Mesodermal cell (in vitro differentiated cells): Measurements from ENCODE around the gene IRAK1.

Source experiments
- H3K27ac ChIP-seq: 2 replicates; pipeline ENCODE4 v1.7.0; 2013; ENCODE audit warnings: mild to moderate bottlenecking, low read depth, low read length, moderate library complexity; ENCODE audit not compliant: severe bottlenecking
- H3K36me3 ChIP-seq: 2 replicates; pipeline ENCODE4 v1.7.1; 2013; ENCODE audit warnings: mild to moderate bottlenecking, low read length, moderate library complexity; ENCODE audit not compliant: control insufficient read depth, insufficient read depth
- H3K4me1 ChIP-seq: one replicate; pipeline ENCODE4 v1.7.1; 2013; ENCODE audit warnings: mild to moderate bottlenecking, low read length; ENCODE audit not compliant: insufficient read depth, control insufficient read depth, poor library complexity, severe bottlenecking
- H3K4me3 ChIP-seq: 2 replicates; pipeline ENCODE4 v1.7.0; 2013; ENCODE audit warnings: low read length, control low read depth, mild to moderate bottlenecking; ENCODE audit not compliant: insufficient read depth, poor library complexity, severe bottlenecking; ENCODE audit errors: extremely low read depth
- H3K9me3 ChIP-seq: 2 replicates; pipeline ENCODE4 v1.7.1; 2013; ENCODE audit warnings: mild to moderate bottlenecking, low read length, moderate library complexity; ENCODE audit not compliant: control insufficient read depth
- WGBS, 2 experiments: methylation state at CpG; one replicate each; pipeline ENCODE4 v1.1.5; 2013; ENCODE audit warnings: missing lambda C conversion rate in 2 of 2; ENCODE audit not compliant: insufficient coverage in 2 of 2; 5-methylcytosine and 5-hydroxymethylcytosine counted together

IRAK1 gene

DNA sequence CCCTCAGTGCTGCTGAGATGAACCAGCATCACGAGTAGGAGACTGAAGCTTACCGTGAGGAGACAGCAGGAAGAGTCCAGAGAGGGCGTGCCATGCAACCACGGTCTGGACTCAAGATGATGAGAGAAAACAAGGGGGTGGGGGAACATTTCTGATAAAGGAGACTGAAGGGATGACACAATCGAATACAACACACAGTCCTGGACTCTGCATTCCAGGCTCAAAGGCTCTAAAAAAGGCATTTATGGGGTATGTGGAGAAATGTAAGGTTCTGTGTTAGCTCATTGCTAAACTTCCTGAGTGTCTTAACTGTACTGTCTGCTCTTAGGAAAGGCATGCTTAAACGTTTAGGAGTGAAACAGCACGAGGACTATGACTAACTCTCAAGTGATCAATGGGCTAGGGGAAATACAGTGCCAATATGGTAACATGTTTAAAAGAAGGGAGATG, 20.6 kb upstream of the IRAK1 start:
- Histone ChIP-seq H3K4me3 (no peak overlapping the region), H3K27ac (peak overlapping the region; percentile 6), H3K36me3 (peaks cover 4% of the 10 kb centered on the region), H3K4me1 (peaks cover 24% of the 10 kb centered on the region), H3K9me3 (no peaks in the 10 kb centered on the region)
- WGBS, 2 experiments, result 100% methylated on average over 2 of the region's 7 CpGs; no CpG with 5 or more reads in 1 of the 2 experiments

DNA sequence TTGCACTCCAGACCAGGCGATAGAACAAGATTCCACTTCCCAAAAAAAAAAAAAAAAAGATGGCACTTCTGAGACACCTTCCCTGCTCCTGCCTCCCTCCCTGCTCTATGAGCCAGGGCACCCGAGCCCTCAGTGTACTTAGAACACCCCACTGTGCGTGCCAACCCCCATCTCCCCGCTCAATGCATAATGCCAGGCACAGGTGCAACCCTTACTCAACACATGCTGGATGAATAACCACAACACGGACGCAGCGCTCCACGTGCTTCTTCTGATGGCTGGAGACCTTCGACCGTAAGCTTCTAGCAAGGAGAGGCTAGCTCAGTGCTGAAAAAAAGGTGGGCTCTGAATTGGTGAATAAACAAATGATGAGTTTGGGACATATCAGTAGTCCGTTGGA, 19.9 kb upstream of the IRAK1 start:
- H3K4me3 ChIP-seq, result no peak overlapping the region
- no peaks in the 10 kb centered on the region for H3K9me3 ChIP-seq
- H3K36me3 ChIP-seq, result peaks cover 4% of the 10 kb centered on the region
- 89 to 93% methylated on average over 4 to 8 of the region's 11 CpGs for WGBS, 2 experiments
- peaks cover 24% of the 10 kb centered on the region for H3K4me1 ChIP-seq
- H3K27ac ChIP-seq, result no peak overlapping the region

DNA sequence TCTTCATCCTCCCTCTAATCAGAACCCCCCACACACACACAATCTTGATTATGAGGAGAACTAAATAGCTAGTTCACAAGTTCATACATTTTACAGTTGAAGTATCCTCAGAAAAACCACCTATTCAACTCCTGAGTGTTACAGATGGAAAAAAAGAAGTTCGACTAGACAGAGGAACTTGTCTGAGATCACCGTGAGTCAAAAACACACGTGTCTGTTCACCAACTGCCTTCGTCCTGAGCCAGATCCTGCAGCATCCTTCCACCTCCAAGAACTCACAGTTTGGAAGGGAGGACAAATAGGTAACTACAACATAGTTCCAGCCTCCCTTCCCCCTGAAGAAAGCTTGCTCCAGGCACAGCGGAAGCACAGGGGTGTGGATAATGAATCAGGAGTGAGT, 19.0 kb upstream of the IRAK1 start:
- H3K27ac ChIP-seq, result no peak overlapping the region
- WGBS, 2 experiments, result 100% methylated on average over 1 of the region's 5 CpGs; no CpG with 5 or more reads in 1 of the 2 experiments
- H3K9me3 ChIP-seq, result no peaks in the 10 kb centered on the region
- no peak overlapping the region for H3K4me3 ChIP-seq
- H3K4me1 ChIP-seq, result peaks cover 24% of the 10 kb centered on the region
- peaks cover 4% of the 10 kb centered on the region for H3K36me3 ChIP-seq

DNA sequence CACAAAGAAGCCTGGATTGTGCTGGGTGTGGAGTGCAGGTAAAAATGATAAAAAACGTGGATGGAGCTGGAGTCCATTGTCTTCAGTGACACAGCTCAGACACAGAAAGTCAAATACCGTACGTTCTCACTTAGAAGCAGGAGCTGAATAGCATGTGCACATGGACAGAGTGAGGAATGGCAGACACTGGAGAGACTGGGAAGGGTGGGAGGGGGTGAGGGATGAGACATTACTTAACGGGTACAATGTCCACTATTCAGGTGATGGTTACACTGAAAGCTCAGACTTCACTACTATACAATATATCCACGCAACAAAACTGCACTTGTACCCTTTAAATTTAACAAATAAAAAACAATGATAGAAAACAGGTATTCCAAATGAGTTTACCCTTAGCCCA, 18.1 kb upstream of the IRAK1 start:
- no peak overlapping the region for H3K27ac ChIP-seq
- peaks cover 4% of the 10 kb centered on the region for H3K36me3 ChIP-seq
- H3K4me3 ChIP-seq, result no peak overlapping the region
- no peaks in the 10 kb centered on the region for H3K9me3 ChIP-seq
- 85 to 93% methylated on average over 3 of the region's 5 CpGs for WGBS, 2 experiments
- H3K4me1 ChIP-seq, result peaks cover 31% of the 10 kb centered on the region

DNA sequence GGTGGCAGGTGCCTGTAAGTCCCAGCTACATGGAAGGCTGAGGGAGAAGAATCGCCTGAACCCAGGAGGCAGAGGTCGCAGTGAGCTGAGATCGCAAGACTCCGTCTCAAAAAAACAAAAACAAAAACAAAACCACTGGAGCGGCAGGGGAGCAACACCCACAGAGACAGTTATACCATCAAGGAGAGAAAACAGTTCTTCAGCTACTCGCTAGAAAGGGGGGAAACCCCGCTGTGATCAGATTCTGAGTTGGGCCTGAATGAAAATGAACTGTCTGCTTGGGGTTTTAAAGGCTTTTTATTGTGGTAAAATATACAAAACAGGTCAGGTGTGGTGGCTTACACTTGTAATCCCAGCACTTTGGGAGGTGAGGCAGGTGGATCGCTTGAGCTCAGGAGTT, 16.8 kb upstream of the IRAK1 start:
- Histone ChIP-seq H3K27ac (no peak overlapping the region), H3K9me3 (no peaks in the 10 kb centered on the region), H3K4me3 (no peak overlapping the region), H3K36me3 (peaks cover 13% of the 10 kb centered on the region), H3K4me1 (peaks cover 26% of the 10 kb centered on the region)
- no CpG with 5 or more reads among the region's 8 CpGs for WGBS, 2 experiments

DNA sequence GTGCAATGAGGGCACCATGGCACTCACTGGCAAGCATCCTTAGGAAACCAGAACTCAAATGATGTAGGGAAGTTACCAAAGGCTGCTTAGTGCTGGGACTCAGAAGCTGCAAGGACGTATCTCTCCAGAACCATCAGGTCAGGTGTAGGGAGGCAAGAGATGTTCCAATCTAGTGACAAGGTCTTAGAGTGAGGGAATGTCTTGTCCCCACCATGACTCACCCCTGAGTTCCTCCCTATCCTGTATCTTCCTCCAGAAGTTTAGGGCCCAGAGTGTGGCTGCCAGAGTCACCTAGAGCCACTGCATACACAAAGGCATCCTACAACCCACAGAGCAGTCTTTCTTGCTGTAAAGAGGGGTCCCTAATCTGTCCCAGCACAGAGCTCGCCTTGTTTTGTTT, 14.1 kb upstream of the IRAK1 start:
- Histone ChIP-seq H3K4me1 (peaks cover 7% of the 10 kb centered on the region), H3K36me3 (peaks cover 31% of the 10 kb centered on the region), H3K27ac (no peak overlapping the region), H3K9me3 (no peaks in the 10 kb centered on the region), H3K4me3 (no peak overlapping the region)
- WGBS, 2 experiments, result 100% methylated on average over 1 of the region's 2 CpGs

DNA sequence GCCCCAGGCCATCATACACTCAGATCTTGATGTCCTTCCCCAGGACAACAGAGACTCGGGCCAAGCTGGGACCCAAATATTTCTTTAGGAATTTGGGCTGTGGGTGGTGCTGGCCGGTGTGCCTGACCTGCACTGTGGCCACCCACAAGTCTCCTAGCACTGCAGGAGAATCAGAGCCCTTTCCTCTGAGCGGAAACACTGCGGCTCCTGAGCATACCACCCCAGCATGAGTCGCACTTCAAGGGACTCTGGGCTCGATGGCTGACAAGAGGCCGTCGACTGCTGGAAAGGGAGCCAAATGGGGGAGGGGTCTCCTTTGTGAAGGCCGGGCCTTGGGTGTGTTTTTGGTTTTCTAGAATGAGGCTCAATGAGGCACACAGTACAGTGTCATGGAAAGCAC, 13.0 kb upstream of the IRAK1 start:
- peaks cover 7% of the 10 kb centered on the region for H3K4me1 ChIP-seq
- H3K27ac ChIP-seq, result no peak overlapping the region
- 56% methylated on average over 4 of the region's 9 CpGs; no CpG with 5 or more reads in 1 of the 2 experiments for WGBS, 2 experiments
- no peak overlapping the region for H3K4me3 ChIP-seq
- peaks cover 36% of the 10 kb centered on the region for H3K36me3 ChIP-seq
- H3K9me3 ChIP-seq, result no peaks in the 10 kb centered on the region

DNA sequence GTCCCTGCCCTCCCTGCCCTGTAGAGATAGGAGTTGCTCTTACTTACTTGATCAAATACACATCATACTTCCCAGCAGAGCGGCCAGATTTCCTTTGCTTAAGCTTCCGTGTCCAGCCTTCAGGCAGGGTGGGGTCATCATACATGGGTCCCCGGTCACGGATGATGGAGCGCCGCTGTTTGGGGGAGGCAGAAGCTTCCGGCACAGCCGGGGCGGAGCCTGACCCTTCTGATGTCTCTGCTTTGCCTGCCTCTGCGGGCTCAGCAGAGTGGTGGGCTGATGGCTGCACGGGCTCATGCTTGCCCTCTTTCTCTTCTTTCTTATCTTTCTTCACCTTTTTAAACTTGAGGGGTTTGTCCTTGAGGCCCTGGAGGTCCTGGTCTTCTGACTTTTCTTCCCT, 12.5 kb upstream of the IRAK1 start:
- no peak overlapping the region for H3K4me3 ChIP-seq
- WGBS, 2 experiments, result 86 to 100% methylated on average over 2 to 4 of the region's 11 CpGs
- no peaks in the 10 kb centered on the region for H3K9me3 ChIP-seq
- peaks cover 7% of the 10 kb centered on the region for H3K4me1 ChIP-seq
- H3K36me3 ChIP-seq, result peaks cover 36% of the 10 kb centered on the region
- H3K27ac ChIP-seq, result no peak overlapping the region

DNA sequence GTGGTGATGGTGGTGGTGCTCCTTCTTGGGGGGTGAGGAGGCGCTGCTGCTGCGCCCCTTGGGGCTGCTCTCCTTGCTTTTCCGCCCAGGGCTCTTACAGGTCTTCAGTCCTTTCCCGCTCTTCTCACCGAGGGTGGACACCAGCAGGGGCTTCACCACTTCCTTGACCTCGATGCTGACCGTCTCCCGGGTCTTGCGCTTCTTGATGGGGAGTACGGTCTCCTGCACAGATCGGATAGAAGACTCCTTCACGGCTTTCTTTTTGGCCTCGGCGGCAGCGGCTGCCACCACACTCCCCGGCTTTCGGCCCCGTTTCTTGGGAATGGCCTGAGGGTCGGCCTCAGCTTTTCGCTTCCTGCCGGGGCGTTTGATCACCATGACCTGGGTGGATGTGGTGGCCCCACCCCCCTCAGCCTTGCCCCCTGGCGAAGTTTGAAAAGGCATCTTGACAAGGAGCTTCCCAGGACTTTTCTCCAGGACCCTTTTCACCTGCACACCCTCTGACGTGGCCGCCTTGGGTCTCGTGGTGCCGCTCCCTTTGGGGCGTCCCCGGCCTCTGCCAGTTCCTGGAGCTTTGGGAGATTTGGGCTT, 11.1 kb upstream of the IRAK1 start:
- peaks cover 36% of the 10 kb centered on the region for H3K36me3 ChIP-seq
- H3K4me1 ChIP-seq, result peaks cover 7% of the 10 kb centered on the region
- WGBS, 2 experiments, result 95 to 96% methylated on average over 17 to 20 of the region's 29 CpGs
- H3K9me3 ChIP-seq, result no peaks in the 10 kb centered on the region
- H3K27ac ChIP-seq, result no peak overlapping the region
- H3K4me3 ChIP-seq, result no peak overlapping the region

DNA sequence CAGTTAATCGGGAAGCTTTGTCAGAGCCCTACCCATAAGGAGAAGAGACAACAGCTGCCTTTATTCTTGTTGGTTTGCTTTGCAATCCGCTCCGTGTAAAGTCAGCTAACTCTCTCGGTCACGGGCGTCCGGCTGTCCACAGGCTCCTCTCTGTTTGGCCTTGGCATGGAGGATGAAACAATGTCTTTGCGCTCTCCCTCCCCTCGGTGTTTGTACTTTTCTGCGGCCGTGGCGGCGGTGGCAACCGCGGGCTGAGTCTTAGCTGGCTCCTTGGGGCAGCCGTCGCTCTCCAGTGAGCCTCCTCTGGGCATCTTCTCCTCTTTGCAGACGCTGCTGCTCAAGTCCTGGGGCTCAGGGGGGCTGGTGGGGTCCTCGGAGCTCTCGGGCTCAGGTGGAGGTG, 10.6 kb upstream of the IRAK1 start:
- Histone ChIP-seq H3K9me3 (no peaks in the 10 kb centered on the region), H3K4me1 (peaks cover 7% of the 10 kb centered on the region), H3K36me3 (peaks cover 36% of the 10 kb centered on the region), H3K27ac (no peak overlapping the region), H3K4me3 (no peak overlapping the region)
- 100% methylated on average over 3 to 11 of the region's 20 CpGs for WGBS, 2 experiments

DNA sequence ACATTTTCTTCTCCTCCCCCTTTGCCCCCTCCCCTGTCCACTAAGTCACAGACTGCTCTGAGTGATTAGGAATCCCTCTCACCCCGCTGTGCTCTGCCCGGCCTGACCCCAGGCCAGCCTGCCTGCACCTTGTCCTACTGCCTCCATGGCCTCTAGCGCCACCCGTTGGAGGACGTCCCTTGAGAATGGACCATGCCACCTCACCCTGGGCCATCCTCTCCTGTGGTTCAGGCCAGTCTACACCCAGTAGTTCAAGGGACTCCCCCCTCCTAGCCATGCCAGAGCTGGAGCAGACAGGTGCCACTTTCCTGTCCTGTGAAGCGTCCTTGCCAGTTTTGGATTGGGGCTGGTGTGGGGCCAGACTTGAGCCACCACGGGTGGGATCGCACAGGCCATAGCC, 9.7 kb upstream of the IRAK1 start:
- WGBS, 2 experiments, result 88 to 100% methylated on average over 2 to 5 of the region's 8 CpGs

More for the DNA sequence above, 9.7 kb upstream of the IRAK1 start:
- H3K9me3 ChIP-seq, result no peaks in the 10 kb centered on the region
- H3K27ac ChIP-seq, result no peak overlapping the region
- no peak overlapping the region for H3K4me3 ChIP-seq
- peaks cover 7% of the 10 kb centered on the region for H3K4me1 ChIP-seq
- H3K36me3 ChIP-seq, result peaks cover 36% of the 10 kb centered on the region
